K562 (cell line): ENCODE results near the gene NDST1. TPM values are rescaled to one million over a fixed set of nuclear protein-coding genes. Genes with fewer than 3 reads are reported as not detected.
A peak's percentile ranks its signal among the peaks of the same experiment; 100 is the strongest.

Experiments
- ATF1 ChIP-seq, 2 experiments: fragments of 450-650 bp in 1 of 2; IDR thresholded peaks; 2 replicates each; pipeline ENCODE4 v1.6.1; 2016; ENCODE audit warnings: missing compliant biosample characterization in 1 of 2, missing genetic modification characterization in 1 of 2
- BCLAF1 ChIP-seq, 2 experiments: fragments of 450-650 bp in 1 of 2; IDR thresholded peaks; 2 replicates each; pipeline ENCODE4 v1.6.1; 2011 to 2017; ENCODE audit warnings: low read depth in 2 of 2, antibody characterized with exemption in 1 of 2, borderline replicate concordance in 1 of 2, low read length in 1 of 2, mild to moderate bottlenecking in 1 of 2, mixed read lengths in 1 of 2; ENCODE audit not compliant: control insufficient read depth in 1 of 2
- CBFB ChIP-seq: sonication (generic); formaldehyde crosslinking; IDR thresholded peaks from 2 replicates; pipeline ENCODE4 v1.4.0; 2020; ENCODE audit warnings: mild to moderate bottlenecking, missing genetic modification reagents
- CBX1 ChIP-seq: sonication (generic); IDR thresholded peaks from 2 replicates; pipeline ENCODE4 v1.6.1; 2016; ENCODE audit warnings: antibody characterized with exemption, low read depth, mild to moderate bottlenecking
- FOXK1 ChIP-seq: sonication (generic); formaldehyde crosslinking; IDR thresholded peaks from 2 replicates; pipeline ENCODE4 v1.8.0; 2022; ENCODE audit warnings: missing genetic modification reagents, mild to moderate bottlenecking, borderline replicate concordance
- HDGF ChIP-seq: fragments of 450-650 bp; IDR thresholded peaks from 2 replicates; pipeline ENCODE4 v1.6.1; 2016
- MAFG ChIP-seq: fragments of 450-650 bp; conservative IDR thresholded peaks from 2 replicates; pipeline ENCODE4 v1.6.1; 2016; ENCODE audit warnings: missing genetic modification characterization, missing compliant biosample characterization
- MAFK ChIP-seq: IDR thresholded peaks from 2 replicates; pipeline ENCODE4 v1.6.1; 2011; ENCODE audit warnings: low read length, improper control_type of control experiment
- MLLT1 ChIP-seq, 2 experiments: fragments of 450-650 bp; IDR thresholded peaks; 2 replicates each; pipeline ENCODE4 v1.6.1; 2016
- MTA1 ChIP-seq: fragments of 450-650 bp; IDR thresholded peaks from 2 replicates; pipeline ENCODE4 v1.6.1; 2017; ENCODE audit warnings: borderline replicate concordance
- REST ChIP-seq, 2 experiments: fragments of 450-650 bp; formaldehyde crosslinking in 1 of 2; IDR thresholded peaks; 2 replicates each; pipeline versions ENCODE4 v1.4.0 to v1.6.1; 2014 to 2020; ENCODE audit warnings: mild to moderate bottlenecking in 2 of 2, borderline replicate concordance in 1 of 2, low read depth in 1 of 2
- polyA plus RNA-seq, 8 experiments: library from polyadenylated mRNA; depleted of rRNA in 4 of 8; stranded (reverse) in 5 of 8; unstranded in 3 of 8; fragments of >200 nt; fragmentation: Nextera tagmentation in 2 of 8; fragmentation: Illumina TruSeq in 1 of 8; extraction: Ambion mirVana in 2 of 8; extraction: Trizol in 1 of 8; gene quantifications; 2 replicates each; pipeline versions ENCODE4 v1.2.1 to v1.2.3, GENCODE V29; 2011 to 2014; ENCODE audit warnings: inconsistent platforms in 1 of 8, missing spikeins in 1 of 8
- total RNA-seq, 7 experiments: library from RNA; depleted of rRNA in 6 of 7; stranded (reverse); fragments of >200 nt in 6 of 7; fragmentation: Illumina TruSeq in 2 of 7; extraction: Trizol in 2 of 7; gene quantifications; 2 replicates each; pipeline versions ENCODE4 v1.2.1 to v1.2.3, GENCODE V29; 2011 to 2021; ENCODE audit warnings: low replicate concordance in 1 of 7

NDST1 gene
- total and polyA plus RNA-seq, 9 of the 15 experiments (the other 6 are each of a cell fraction or from before 2014, with no cell fraction given) = 0.38 to 47.9 (median 9.9) TPM

GRCh38 chr5:150488519-150489359 is 19.2 kb upstream of the NDST1 start (continued):
- 0 out of 4 replicates have a peak, but pooled peaks of 1 of the 2 experiments have one; percentile 35 for TF ChIP-seq BCLAF1 (IDR thresholded peaks at IDR 0.05; ENCODE audit: borderline replicate concordance in 1 of 2, control insufficient read depth in 1 of 2, low read depth in 2 of 2, low read length in 1 of 2)
- peak; percentile 50; the same call in 1 of the 2 replicates for TF ChIP-seq CBFB (CRISPR knock-in tag)
- 0 out of 2 replicates have a peak, but pooled peaks have one; percentile 13 for TF ChIP-seq HDGF
- peak in 1 of 2 experiments; percentile 80; a peak in 2 of 4 replicates for TF ChIP-seq MLLT1 (IDR thresholded peaks at IDR 0.05)
- peak; percentile 51; the same call in 1 of the 2 replicates for TF ChIP-seq MAFK
- TF ChIP-seq FOXK1 (CRISPR knock-in tag) = peak; percentile 57; the same call in 1 of the 2 replicates
- no peak for TF ChIP-seq ATF1 (CRISPR knock-in tag; IDR thresholded peaks at IDR 0.05)
- peak; percentile 61 for TF ChIP-seq ATF1 (tag; IDR thresholded peaks at IDR 0.05)
- TF ChIP-seq MAFG (tag) = peak; percentile 49
- no peak for TF ChIP-seq REST (IDR thresholded peaks at IDR 0.05; ENCODE audit: borderline replicate concordance)
- TF ChIP-seq REST (CRISPR knock-in tag; IDR thresholded peaks at IDR 0.05; ENCODE audit: low read depth) = peak; percentile 19; the same call in 1 of the 2 replicates
- TF ChIP-seq MTA1 = peak; percentile 46; the same call in 1 of the 2 replicates
- TF ChIP-seq CBX1 = peak; percentile 77; the same call in 1 of the 2 replicates
